H54 (cell line): ENCODE data around the gene PGLYRP3.

Experiments
- DNase-seq: peaks from one replicate; pipeline ENCODE4 v3.0.0; 2011; ENCODE audit warnings: low spot score, mixed read lengths; ENCODE audit not compliant: insufficient read length
- FAIRE-seq: peaks from 3 replicates; lab custom pipeline; 2011; peaks lifted over from hg19 to GRCh38; lab: Jason Lieb, UNC
- POLR2A ChIP-seq: IDR thresholded peaks from 2 replicates; pipeline ENCODE4 v1.6.1; 2011; ENCODE audit warnings: low read depth, mild to moderate bottlenecking, low read length

Gene PGLYRP3

GRCh38 chr1:153312570-153313186, at the start of gene PGLYRP3:
Gene PGLYRP3 (minus strand): TSS chr1:153312952. CDS start chr1:153310665, 2,287 bp downstream.
- no peak for TF ChIP-seq POLR2A
- no peak for FAIRE-seq
- DNase-seq: no peak

GRCh38 chr1:153362187-153362775, 49.5 kb upstream of the PGLYRP3 start:
- no peak for FAIRE-seq
- no peak for TF ChIP-seq POLR2A
- no peak for DNase-seq

GRCh38 chr1:153361480-153362109, 48.8 kb upstream of the PGLYRP3 start:
- TF ChIP-seq POLR2A: no peak
- DNase-seq (no peak), FAIRE-seq (no peak)

GRCh38 chr1:153360592-153361479, 48.1 kb upstream of the PGLYRP3 start:
- TF ChIP-seq POLR2A: no peak
- no peak for DNase-seq
- no peak for FAIRE-seq

GRCh38 chr1:153360190-153360589, 47.4 kb upstream of the PGLYRP3 start:
- no peak for FAIRE-seq

GRCh38 chr1:153359241-153359640, 46.5 kb upstream of the PGLYRP3 start:
- no peak for TF ChIP-seq POLR2A
- DNase-seq (no peak), FAIRE-seq (no peak)

More at GRCh38 chr1:153360190-153360589, 47.4 kb upstream of the PGLYRP3 start:
- DNase-seq: no peak
- no peak for TF ChIP-seq POLR2A

- no peak for TF ChIP-seq POLR2A
- DNase-seq (no peak), FAIRE-seq (no peak)
Measured at GRCh38 chr1:153358691-153358975, 45.9 kb upstream of the PGLYRP3 start.

- TF ChIP-seq POLR2A: no peak
- DNase-seq (no peak), FAIRE-seq (no peak)
Measured at GRCh38 chr1:153357853-153358690, 45.3 kb upstream of the PGLYRP3 start, which contains the start of gene S100A9. Gene S100A9 (plus strand): TSS chr1:153357854. CDS start chr1:153358284, 430 bp downstream.

- no peak for DNase-seq
- no peak for TF ChIP-seq POLR2A
- no peak for FAIRE-seq
Measured at GRCh38 chr1:153357076-153357852, 44.5 kb upstream of the PGLYRP3 start.

GRCh38 chr1:153356392-153357075, 43.8 kb upstream of the PGLYRP3 start:
- FAIRE-seq: no peak
- no peak for TF ChIP-seq POLR2A
- no peak for DNase-seq

- no peak for TF ChIP-seq POLR2A
- DNase-seq: peak; percentile 63
- FAIRE-seq: no peak
Measured at GRCh38 chr1:153355445-153356071, 42.8 kb upstream of the PGLYRP3 start.
